Measurements from ENCODE around the gene SAMD4A.

SAMD4A gene

GRCh38 chr14:54610051-54610977 is 43.4 kb downstream of the SAMD4A start:
- in situ Hi-C loops (cut with MboI; ENCODE audit: low pct_unique_long_range_greater_than_20kb, low sequenced_read_pairs, unreplicated experiment) = no loop called here
- no peak for TF ChIP-seq CTCF (IDR thresholded peaks at IDR 0.05; ENCODE audit: extremely low read depth, insufficient read depth, missing control alignments)
- no peak for DNase-seq (ENCODE audit: low spot score)

- in situ Hi-C loops (cut with MboI; ENCODE audit: low pct_unique_long_range_greater_than_20kb, low sequenced_read_pairs, unreplicated experiment) = no loop called here
- TF ChIP-seq CTCF (IDR thresholded peaks at IDR 0.05; ENCODE audit: extremely low read depth, insufficient read depth, missing control alignments) = no peak
- no peak for DNase-seq (ENCODE audit: low spot score)
These were observed 47.4 kb downstream of the SAMD4A start for GRCh38 chr14:54614296-54614695.

- in situ Hi-C loops (cut with MboI; ENCODE audit: low pct_unique_long_range_greater_than_20kb, low sequenced_read_pairs, unreplicated experiment) = no loop called here
- no peak for DNase-seq (ENCODE audit: low spot score)
- TF ChIP-seq CTCF (IDR thresholded peaks at IDR 0.05; ENCODE audit: extremely low read depth, insufficient read depth, missing control alignments) = no peak
These were observed 50.5 kb downstream of the SAMD4A start for GRCh38 chr14:54617467-54617866.

- DNase-seq (ENCODE audit: low spot score) = no peak
- in situ Hi-C loops (cut with MboI; ENCODE audit: low pct_unique_long_range_greater_than_20kb, low sequenced_read_pairs, unreplicated experiment) = no loop called here
- no peak for TF ChIP-seq CTCF (IDR thresholded peaks at IDR 0.05; ENCODE audit: extremely low read depth, insufficient read depth, missing control alignments)
These were observed 54.8 kb downstream of the SAMD4A start for GRCh38 chr14:54621686-54622085.

- DNase-seq (ENCODE audit: low spot score) = peak; percentile 76
- in situ Hi-C loops (cut with MboI; ENCODE audit: low pct_unique_long_range_greater_than_20kb, low sequenced_read_pairs, unreplicated experiment) = no loop called here
These were observed 55.4 kb downstream of the SAMD4A start for GRCh38 chr14:54622192-54622958.

More at GRCh38 chr14:54622192-54622958, 55.4 kb downstream of the SAMD4A start:
- peak; percentile 19 for TF ChIP-seq CTCF (IDR thresholded peaks at IDR 0.05; ENCODE audit: extremely low read depth, insufficient read depth, missing control alignments)
